Measurements from ENCODE around the gene NANS.
"Not testable (repeated sequence)": the region's sequence is repeated elsewhere in the genome, so short reads cannot be mapped to it uniquely, and the experiment has no call there.

The NANS gene

GRCh38 chr9:98104445-98104881 lies 47.9 kb downstream of the NANS start:
- DNase-seq = no peak

- no peak for DNase-seq
These were observed 48.5 kb downstream of the NANS start for GRCh38 chr9:98105006-98105405.

GRCh38 chr9:98107926-98108325 lies 51.4 kb downstream of the NANS start:
- no peak for DNase-seq

GRCh38 chr9:98108531-98109031 lies 52.0 kb downstream of the NANS start:
- DNase-seq = no peak

- no peak for DNase-seq
These were observed 52.5 kb downstream of the NANS start for GRCh38 chr9:98109052-98109451.

GRCh38 chr9:98117097-98117496 lies 60.6 kb downstream of the NANS start:
- DNase-seq = not testable (repeated sequence)

- peak; percentile 37 for DNase-seq
These were observed 61.6 kb downstream of the NANS start for GRCh38 chr9:98117984-98118639.

- DNase-seq = peak; percentile 53
These were observed 62.4 kb downstream of the NANS start, which contains the start of gene TRIM14 for GRCh38 chr9:98118640-98119601. TSS of gene TRIM14 (minus strand) at chr9:98119222. CDS start at chr9:98119188, 34 bp downstream.

- no peak for DNase-seq
These were observed 63.9 kb downstream of the NANS start for GRCh38 chr9:98120476-98120875.

GRCh38 chr9:98121058-98121457 lies 64.5 kb downstream of the NANS start:
- DNase-seq = no peak

- not testable (repeated sequence) for DNase-seq
These were observed 67.6 kb downstream of the NANS start for GRCh38 chr9:98124091-98124490.

GRCh38 chr9:98124637-98125426 lies 68.3 kb downstream of the NANS start:
- DNase-seq = no peak

GRCh38 chr9:98127226-98127625 lies 70.7 kb downstream of the NANS start:
- no peak for DNase-seq

- no peak for DNase-seq
These were observed 71.8 kb downstream of the NANS start for GRCh38 chr9:98128316-98128715.

GRCh38 chr9:98129451-98129881 lies 72.9 kb downstream of the NANS start:
- no peak for DNase-seq

GRCh38 chr9:98130060-98130459 lies 73.5 kb downstream of the NANS start:
- not testable (repeated sequence) for DNase-seq

GRCh38 chr9:98130576-98131228 lies 74.2 kb downstream of the NANS start:
- DNase-seq = no peak

- no peak for DNase-seq
These were observed 75.6 kb downstream of the NANS start for GRCh38 chr9:98132158-98132557.
